Mesenchymal stem cell (in vitro differentiated cells and primary cell): ENCODE results near the gene MYO1D.
A peak's percentile ranks its signal among the peaks of the same experiment; 100 is the strongest.

Experiments
- DNase-seq: peaks from one replicate; pipeline ENCODE4 v3.0.0-alpha.2; 2013
- H2AFZ ChIP-seq: one replicate; pipeline ENCODE4 v1.6.1; 2013; ENCODE audit warnings: low read depth, mild to moderate bottlenecking, control low read depth, inconsistent platforms, low read length, moderate library complexity
- H2AK5ac ChIP-seq: 2 replicates; pipeline ENCODE4 v1.6.1; 2013; ENCODE audit warnings: low read length, moderate library complexity, mild to moderate bottlenecking, inconsistent platforms; ENCODE audit not compliant: severe bottlenecking
- H2BK120ac ChIP-seq: one replicate; pipeline ENCODE4 v1.6.1; 2013; ENCODE audit warnings: low read depth, mild to moderate bottlenecking, inconsistent platforms, low read length, moderate library complexity
- H2BK12ac ChIP-seq, 2 experiments: one replicate each; pipeline ENCODE4 v1.6.1; 2013; ENCODE audit warnings: inconsistent platforms in 2 of 2, low read length in 2 of 2, mild to moderate bottlenecking in 2 of 2, moderate library complexity in 2 of 2, control low read depth in 1 of 2
- H2BK15ac ChIP-seq: one replicate; pipeline ENCODE4 v1.6.1; 2013; ENCODE audit warnings: mild to moderate bottlenecking, low read depth, inconsistent platforms; ENCODE audit not compliant: poor library complexity, severe bottlenecking
- H2BK5ac ChIP-seq: 2 replicates; pipeline ENCODE4 v1.6.1; 2013; ENCODE audit warnings: low read depth, mild to moderate bottlenecking, low read length, control low read depth, inconsistent platforms; ENCODE audit not compliant: poor library complexity, severe bottlenecking
- H3K14ac ChIP-seq, 2 experiments: one replicate each; pipeline ENCODE4 v1.6.1; 2013; ENCODE audit warnings: inconsistent platforms in 2 of 2, low read length in 2 of 2, control low read depth in 1 of 2, mild to moderate bottlenecking in 1 of 2, moderate library complexity in 1 of 2
- H3K18ac ChIP-seq, 2 experiments: one replicate each; pipeline ENCODE4 v1.6.1; 2013; ENCODE audit warnings: inconsistent platforms in 2 of 2, low read length in 2 of 2, control low read depth in 1 of 2, low read depth in 1 of 2, mild to moderate bottlenecking in 1 of 2
- H3K23ac ChIP-seq, 2 experiments: one replicate each; pipeline ENCODE4 v1.6.1; 2013; ENCODE audit warnings: inconsistent platforms in 2 of 2, low read length in 2 of 2, mild to moderate bottlenecking in 2 of 2, moderate library complexity in 2 of 2, control low read depth in 1 of 2
- H3K27ac ChIP-seq: 2 replicates; pipeline ENCODE4 v1.5.1; 2013; ENCODE audit warnings: mild to moderate bottlenecking, moderate library complexity, low read length, control low read depth, inconsistent platforms; ENCODE audit not compliant: poor library complexity, severe bottlenecking
- H3K27me3 ChIP-seq, 2 experiments: 2 replicates each; pipeline versions ENCODE4 v1.6.1 to v1.7.0; 2013; ENCODE audit warnings: low read length in 2 of 2, mild to moderate bottlenecking in 2 of 2, moderate library complexity in 2 of 2, control low read depth in 1 of 2, inconsistent platforms in 1 of 2; ENCODE audit not compliant: control insufficient read depth in 1 of 2, insufficient read depth in 1 of 2
- H3K36me3 ChIP-seq, 2 experiments: 2 replicates each; pipeline versions ENCODE4 v1.6.1 to v1.7.0; 2013; ENCODE audit warnings: low read length in 2 of 2, control low read depth in 1 of 2, inconsistent platforms in 1 of 2, low read depth in 1 of 2, mild to moderate bottlenecking in 1 of 2; ENCODE audit not compliant: insufficient read depth in 2 of 2, control insufficient read depth in 1 of 2
- H3K4ac ChIP-seq, 2 experiments: one replicate each; pipeline ENCODE4 v1.6.1; 2013; ENCODE audit warnings: inconsistent platforms in 2 of 2, low read length in 2 of 2, mild to moderate bottlenecking in 2 of 2, moderate library complexity in 2 of 2, control low read depth in 1 of 2, low read depth in 1 of 2
- H3K4me1 ChIP-seq: 2 replicates; pipeline ENCODE4 v1.6.1; 2013; ENCODE audit warnings: low read depth, low read length, control low read depth; ENCODE audit not compliant: control insufficient read depth, insufficient read depth
- H3K4me2 ChIP-seq: 2 replicates; pipeline ENCODE4 v1.6.1; 2013; ENCODE audit warnings: low read length, mild to moderate bottlenecking, inconsistent platforms; ENCODE audit not compliant: poor library complexity, severe bottlenecking
- H3K4me3 ChIP-seq, 2 experiments: 2 replicates each; pipeline versions ENCODE4 v1.5.1 to v1.7.0; 2013; ENCODE audit warnings: low read length in 2 of 2, mild to moderate bottlenecking in 2 of 2, control low read depth in 1 of 2, low read depth in 1 of 2; ENCODE audit not compliant: insufficient read depth in 1 of 2
- H3K79me1 ChIP-seq: replicated peaks from 2 replicates; pipeline ENCODE4 v1.6.1; 2013; ENCODE audit warnings: mild to moderate bottlenecking, control low read depth, low read length, inconsistent platforms; ENCODE audit not compliant: poor library complexity, severe bottlenecking
- H3K9ac ChIP-seq: 2 replicates; pipeline ENCODE4 v1.7.0; 2013; ENCODE audit warnings: mild to moderate bottlenecking, low read length, moderate library complexity
- H3K9me3 ChIP-seq: 2 replicates; pipeline ENCODE4 v1.7.0; 2013; ENCODE audit warnings: mild to moderate bottlenecking, low read length; ENCODE audit not compliant: control insufficient read depth
- H4K8ac ChIP-seq: one replicate; pipeline ENCODE4 v1.6.1; 2013; ENCODE audit warnings: inconsistent platforms, mild to moderate bottlenecking, low read length, moderate library complexity
- H4K91ac ChIP-seq: one replicate; pipeline ENCODE4 v1.6.1; 2013; ENCODE audit warnings: mild to moderate bottlenecking, low read length, inconsistent platforms
- WGBS: methylation state at CpG from one replicate; pipeline ENCODE4 v1.1.7; 2013; ENCODE audit warnings: mixed read lengths; 5-methylcytosine and 5-hydroxymethylcytosine counted together

MYO1D gene

DNA sequence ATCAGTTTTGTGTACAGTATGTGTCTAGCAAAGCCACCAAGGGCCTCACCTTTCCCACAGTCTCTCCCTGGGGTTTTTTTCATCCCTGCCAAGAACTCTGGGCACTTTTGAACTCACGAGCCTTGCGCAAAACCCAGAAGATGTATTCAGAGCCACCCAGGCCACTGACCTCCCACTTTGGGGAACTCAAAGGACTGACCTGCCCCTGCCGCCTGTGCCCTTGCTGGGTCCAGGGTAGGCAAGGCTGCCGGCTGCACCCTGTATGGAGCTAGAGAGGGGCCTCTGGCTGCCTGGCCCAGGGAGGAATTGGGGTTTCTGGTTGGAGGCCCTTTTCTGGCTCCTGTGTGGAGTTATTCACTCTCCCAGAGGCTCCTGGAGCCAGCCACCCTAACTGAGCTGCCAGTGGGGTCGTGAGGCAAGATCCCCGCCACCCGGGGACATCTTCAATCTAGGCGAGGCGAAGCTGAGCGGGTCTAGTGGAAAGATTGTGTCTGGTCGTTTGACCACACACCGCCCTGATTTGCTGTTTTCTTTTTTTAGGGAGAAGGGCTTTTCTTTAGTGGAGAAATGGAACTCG is 388.2 kb downstream of the MYO1D start:
- Histone ChIP-seq H3K4ac (no peak overlapping the region), H3K79me1 (peaks cover 23% of the 10 kb centered on the region), H3K9me3 (no peaks in the 10 kb centered on the region), H3K9ac (no peak overlapping the region), H3K27me3 (no peaks in the 10 kb centered on the region), H2BK15ac (no peak overlapping the region), H4K91ac (no peak overlapping the region), H3K18ac (no peak overlapping the region), H3K36me3 (peaks cover 11 to 27% of the 10 kb centered on the region in 2 experiments), H2BK120ac (no peak overlapping the region), H3K14ac (no peak overlapping the region), H3K4me3 (no peak overlapping the region), H3K4me1 (peaks cover 34% of the 10 kb centered on the region), H2AK5ac (no peak overlapping the region), H2AFZ (no peak overlapping the region), H3K27ac (no peak overlapping the region), H2BK12ac (no peak overlapping the region), H4K8ac (no peak overlapping the region), H3K4me2 (no peak overlapping the region), H2BK5ac (no peak overlapping the region), H3K23ac (no peak overlapping the region)
- WGBS, result 99% methylated on average over 13 of the region's 13 CpGs
- DNase-seq, result no peak

DNA sequence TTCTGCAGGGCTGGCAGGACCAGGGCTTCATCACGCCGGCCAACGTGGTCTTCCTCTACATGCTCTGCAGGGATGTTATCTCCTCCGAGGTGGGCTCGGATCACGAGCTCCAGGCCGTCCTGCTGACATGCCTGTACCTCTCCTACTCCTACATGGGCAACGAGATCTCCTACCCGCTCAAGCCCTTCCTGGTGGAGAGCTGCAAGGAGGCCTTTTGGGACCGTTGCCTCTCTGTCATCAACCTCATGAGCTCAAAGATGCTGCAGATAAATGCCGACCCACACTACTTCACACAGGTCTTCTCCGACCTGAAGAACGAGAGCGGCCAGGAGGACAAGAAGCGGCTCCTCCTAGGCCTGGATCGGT is 388.8 kb downstream of the MYO1D start:
- no peak for DNase-seq
- no peak overlapping the region for H3K4me2 ChIP-seq
- no peak overlapping the region for H2AK5ac ChIP-seq
- H2BK15ac ChIP-seq, result no peak overlapping the region
- no peak overlapping the region for H4K91ac ChIP-seq
- H3K27me3 ChIP-seq, result no peaks in the 10 kb centered on the region
- no peak overlapping the region for H2AFZ ChIP-seq
- H2BK12ac ChIP-seq, result no peak overlapping the region
- WGBS, result 98% methylated on average over 14 of the region's 16 CpGs
- no peak overlapping the region for H3K4me3 ChIP-seq
- no peak overlapping the region for H3K4ac ChIP-seq
- H2BK5ac ChIP-seq, result no peak overlapping the region
- no peaks in the 10 kb centered on the region for H3K9me3 ChIP-seq
- H3K4me1 ChIP-seq, result peaks cover 34% of the 10 kb centered on the region
- no peak overlapping the region for H3K9ac ChIP-seq
- no peak overlapping the region for H3K14ac ChIP-seq
- no peak overlapping the region for H3K18ac ChIP-seq
- peaks cover 23% of the 10 kb centered on the region for H3K79me1 ChIP-seq
- no peak overlapping the region for H4K8ac ChIP-seq
- no peak overlapping the region for H3K27ac ChIP-seq
- peaks cover 7 to 29% of the 10 kb centered on the region in 2 experiments for H3K36me3 ChIP-seq
- H3K23ac ChIP-seq, result no peak overlapping the region
- H2BK120ac ChIP-seq, result no peak overlapping the region

DNA sequence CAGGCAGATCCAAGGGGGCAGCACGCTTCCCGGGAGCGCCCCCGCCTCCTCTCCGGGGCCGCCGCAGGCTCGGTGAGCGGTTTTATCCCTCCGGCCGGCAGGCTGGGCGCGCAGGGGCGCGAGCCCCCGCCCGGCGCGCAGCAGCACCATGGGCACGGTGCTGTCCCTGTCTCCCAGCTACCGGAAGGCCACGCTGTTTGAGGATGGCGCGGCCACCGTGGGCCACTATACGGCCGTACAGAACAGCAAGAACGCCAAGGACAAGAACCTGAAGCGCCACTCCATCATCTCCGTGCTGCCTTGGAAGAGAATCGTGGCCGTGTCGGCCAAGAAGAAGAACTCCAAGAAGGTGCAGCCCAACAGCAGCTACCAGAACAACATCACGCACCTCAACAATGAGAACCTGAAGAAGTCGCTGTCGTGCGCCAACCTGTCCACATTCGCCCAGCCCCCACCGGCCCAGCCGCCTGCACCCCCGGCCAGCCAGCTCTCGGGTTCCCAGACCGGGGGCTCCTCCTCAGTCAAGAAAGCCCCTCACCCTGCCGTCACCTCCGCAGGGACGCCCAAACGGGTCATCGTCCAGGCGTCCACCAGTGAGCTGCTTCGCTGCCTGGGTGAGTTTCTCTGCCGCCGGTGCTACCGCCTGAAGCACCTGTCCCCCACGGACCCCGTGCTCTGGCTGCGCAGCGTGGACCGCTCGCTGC is 389.3 kb downstream of the MYO1D start:
- Histone ChIP-seq H2BK15ac (peak overlapping the region; percentile 38), H3K27me3 (no peaks in the 10 kb centered on the region), H2BK120ac (peak overlapping the region; percentile 64), H3K4me1 (peaks cover 30% of the 10 kb centered on the region), H3K4me2 (peak overlapping the region; percentile 98), H3K23ac (peak overlapping the region in 1 of 2 experiments; percentile 37), H2BK12ac (no peak overlapping the region), H3K18ac (peak overlapping the region in 1 of 2 experiments; percentile 64), H3K9ac (peak overlapping the region; percentile 58), H3K14ac (peak overlapping the region in 1 of 2 experiments; percentile 89), H4K91ac (no peak overlapping the region), H3K79me1 (peaks cover 23% of the 10 kb centered on the region), H2BK5ac (no peak overlapping the region), H4K8ac (no peak overlapping the region), H3K36me3 (peaks cover 7 to 31% of the 10 kb centered on the region in 2 experiments), H2AK5ac (no peak overlapping the region), H3K9me3 (no peaks in the 10 kb centered on the region), H3K4me3 (peak overlapping the region; percentile 73 to 84), H2AFZ (no peak overlapping the region), H3K27ac (no peak overlapping the region), H3K4ac (no peak overlapping the region)
- 37% methylated on average over 56 of the region's 59 CpGs for WGBS
- DNase-seq, result no peak

DNA sequence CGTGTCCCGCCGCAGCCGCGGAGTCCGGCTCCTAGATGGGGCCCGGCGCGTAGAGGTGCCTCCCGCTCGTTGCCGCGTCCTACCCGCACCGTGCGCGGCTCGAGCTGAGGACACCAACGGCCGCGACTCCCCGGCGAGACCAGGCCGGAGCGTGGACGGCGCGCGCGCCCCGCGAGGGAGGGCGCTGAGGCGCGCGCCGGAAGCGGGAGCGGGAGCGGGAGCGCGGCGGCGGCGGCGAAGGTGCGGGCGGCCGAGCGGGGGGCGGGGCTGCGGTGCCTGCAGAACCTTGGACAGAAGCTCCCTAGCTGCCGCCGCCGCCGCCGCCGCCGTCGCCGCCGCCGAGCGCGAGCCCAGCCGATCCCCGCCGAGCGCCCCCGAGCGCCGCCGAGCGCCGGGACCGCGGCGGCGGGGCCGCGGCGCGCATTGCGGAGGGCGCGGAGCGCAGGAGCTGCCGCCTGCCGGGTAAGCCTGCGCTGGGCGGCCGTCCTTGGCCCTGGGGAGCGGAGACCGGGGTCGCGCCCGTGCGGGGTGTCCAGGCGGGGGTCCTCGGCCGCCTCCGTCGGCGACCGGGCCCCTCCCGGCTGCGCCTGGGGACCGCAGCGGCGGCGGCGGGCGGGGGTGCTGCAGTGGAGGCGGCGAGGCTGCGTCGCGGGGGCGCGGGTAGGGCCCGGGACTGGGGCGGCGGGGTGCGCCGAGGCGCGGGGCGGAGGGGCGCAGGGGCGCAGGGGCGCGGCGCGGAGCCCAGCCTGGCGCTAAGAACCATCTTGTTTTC is 390.0 kb downstream of the MYO1D start, which contains the start of gene CDK5R1:
Gene CDK5R1 (plus strand): TSS at position 293 of the 772 bp plus-strand sequence. CDS start 628 bp downstream, outside the sequence.
- no peak within 1 kb of the TSS for H2BK5ac ChIP-seq

More for the DNA sequence above, 390.0 kb downstream of the MYO1D start, which contains the start of gene CDK5R1:
- Histone ChIP-seq H3K4ac (no peak within 1 kb of the TSS), H3K14ac (peak within 1 kb of the TSS in 1 of 2 experiments; percentile 89), H2BK120ac (peak within 1 kb of the TSS; percentile 64), H3K27me3 (no peaks in the 10 kb centered on the region), H3K4me2 (peak within 1 kb of the TSS; percentile 98), H2BK12ac (peak within 1 kb of the TSS in 1 of 2 experiments; percentile 65), H3K79me1 (peaks cover 25% of the 10 kb centered on the region), H4K8ac (peak within 1 kb of the TSS; percentile 84), H3K27ac (no peak within 1 kb of the TSS), H3K36me3 (peaks cover 15 to 34% of the 10 kb centered on the region in 2 experiments), H3K4me1 (peaks cover 27% of the 10 kb centered on the region), H3K4me3 (peak within 1 kb of the TSS; percentile 73 to 84), H2AK5ac (peak within 1 kb of the TSS; percentile 22), H2AFZ (peak within 1 kb of the TSS; percentile 90), H2BK15ac (peak within 1 kb of the TSS; percentile 63), H3K9ac (peak within 1 kb of the TSS; percentile 75), H3K18ac (peak within 1 kb of the TSS; percentile 72 to 79), H3K9me3 (no peaks in the 10 kb centered on the region), H4K91ac (peak within 1 kb of the TSS; percentile 82), H3K23ac (peak within 1 kb of the TSS in 1 of 2 experiments; percentile 37)
- no CpG with 5 or more reads among the region's 135 CpGs for WGBS
- DNase-seq, result peak; percentile 62
